K562 (cell line): ENCODE results near the gene OTOR. TPM values are rescaled to one million over a fixed set of nuclear protein-coding genes. Genes with fewer than 3 reads are reported as not detected.

Experiments used
- CBFA2T2 ChIP-seq: fragments of 450-650 bp; conservative IDR thresholded peaks from 2 replicates; pipeline ENCODE4 v1.6.1; 2017; ENCODE audit warnings: mild to moderate bottlenecking
- DDX20 ChIP-seq: fragments of 450-650 bp; IDR thresholded peaks from 2 replicates; pipeline ENCODE4 v1.6.1; 2016; ENCODE audit warnings: missing genetic modification characterization, low read depth, mild to moderate bottlenecking, missing compliant biosample characterization, moderate library complexity
- HDAC2 ChIP-seq: fragments of 450-650 bp; IDR thresholded peaks from 2 replicates; pipeline ENCODE4 v1.6.1; 2016; ENCODE audit warnings: mild to moderate bottlenecking
- MAFG ChIP-seq: fragments of 450-650 bp; conservative IDR thresholded peaks from 2 replicates; pipeline ENCODE4 v1.6.1; 2016; ENCODE audit warnings: missing genetic modification characterization, missing compliant biosample characterization
- NCOR1 ChIP-seq: fragments of 450-650 bp; IDR thresholded peaks from 2 replicates; pipeline ENCODE4 v1.6.1; 2016; ENCODE audit warnings: mild to moderate bottlenecking, moderate library complexity
- OTX1 ChIP-seq: fragments of 450-650 bp; formaldehyde crosslinking; IDR thresholded peaks from 2 replicates; pipeline ENCODE4 v1.4.0; 2022; ENCODE audit warnings: mild to moderate bottlenecking
- POLR2A ChIP-seq: fragments of 450-650 bp; conservative IDR thresholded peaks from 2 replicates; pipeline ENCODE4 v1.6.1; 2016
- PPARD ChIP-seq: fragments of 250-450 bp; sonication (Bioruptor Pico); IDR thresholded peaks from 2 replicates; pipeline ENCODE4 v1.8.0; 2022; ENCODE audit warnings: inconsistent platforms, mild to moderate bottlenecking, moderate library complexity
- RBFOX2 ChIP-seq: fragments of 200-400 bp; formaldehyde crosslinking; IDR thresholded peaks from 2 replicates; pipeline ENCODE4 v1.6.1; 2017; ENCODE audit warnings: low read depth, mild to moderate bottlenecking, low read length, moderate library complexity
- RFX5 ChIP-seq: IDR thresholded peaks from 2 replicates; pipeline ENCODE4 v1.6.1; 2011; ENCODE audit warnings: low read depth, mild to moderate bottlenecking, improper control_type of control experiment, low read length
- SREBF2 ChIP-seq: sonication (generic); formaldehyde crosslinking; IDR thresholded peaks from 2 replicates; pipeline ENCODE4 v1.4.0; 2020; ENCODE audit warnings: mild to moderate bottlenecking, missing genetic modification reagents
- THRA ChIP-seq: fragments of 450-650 bp; IDR thresholded peaks from 2 replicates; pipeline ENCODE4 v1.6.1; 2017; ENCODE audit warnings: mild to moderate bottlenecking, moderate library complexity
- YY1 ChIP-seq, 3 experiments: IDR thresholded peaks; 2 replicates each; pipeline ENCODE4 v1.6.1; 2011; ENCODE audit warnings: low read length in 2 of 3, mild to moderate bottlenecking in 2 of 3, moderate library complexity in 2 of 3, borderline replicate concordance in 1 of 3, control low read depth in 1 of 3, low read depth in 1 of 3; ENCODE audit not compliant: insufficient read depth in 3 of 3, insufficient replicate concordance in 2 of 3, control insufficient read depth in 1 of 3, insufficient read length in 1 of 3; ENCODE audit errors: extremely low read depth in 1 of 3
- ZFP36 ChIP-seq: fragments of 150-350 bp; IDR thresholded peaks from 2 replicates; pipeline ENCODE4 v1.6.1; 2018; ENCODE audit warnings: low read length, low read depth; ENCODE audit not compliant: partially characterized antibody
- ZNF124 ChIP-seq: sonication (generic); formaldehyde crosslinking; IDR thresholded peaks from 2 replicates; pipeline ENCODE4 v1.8.1; 2022; ENCODE audit warnings: missing genetic modification reagents
- ZNF436 ChIP-seq: fragments of 250-450, 450-650 bp; sonication (Bioruptor Pico); formaldehyde crosslinking; IDR thresholded peaks from 2 replicates; pipeline ENCODE4 v1.7.0; 2020; ENCODE audit warnings: mild to moderate bottlenecking
- ZNF79 ChIP-seq: fragments of 250-450 bp; sonication (Bioruptor Pico); IDR thresholded peaks from 2 replicates; pipeline ENCODE4 v1.4.0; 2020; ENCODE audit warnings: low read depth, mild to moderate bottlenecking, moderate library complexity
- polyA plus RNA-seq, 8 experiments: library from polyadenylated mRNA; depleted of rRNA in 4 of 8; stranded (reverse) in 5 of 8; unstranded in 3 of 8; fragments of >200 nt; fragmentation: Nextera tagmentation in 2 of 8; fragmentation: Illumina TruSeq in 1 of 8; extraction: Ambion mirVana in 2 of 8; extraction: Trizol in 1 of 8; gene quantifications; 2 replicates each; pipeline versions ENCODE4 v1.2.1 to v1.2.3, GENCODE V29; 2011 to 2014; ENCODE audit warnings: inconsistent platforms in 1 of 8, missing spikeins in 1 of 8
- total RNA-seq, 7 experiments: library from RNA; depleted of rRNA in 6 of 7; stranded (reverse); fragments of >200 nt in 6 of 7; fragmentation: Illumina TruSeq in 2 of 7; extraction: Trizol in 2 of 7; gene quantifications; 2 replicates each; pipeline versions ENCODE4 v1.2.1 to v1.2.3, GENCODE V29; 2011 to 2021; ENCODE audit warnings: low replicate concordance in 1 of 7
- TF ChIP-seq, protein P1 (sequence below), 2 experiments: fragments of 450-650 bp in 1 of 2; IDR thresholded peaks; 2 replicates each; pipeline ENCODE4 v1.6.1; 2011 to 2017; ENCODE audit warnings: low read depth in 2 of 2, antibody characterized with exemption in 1 of 2, borderline replicate concordance in 1 of 2, low read length in 1 of 2, mild to moderate bottlenecking in 1 of 2, mixed read lengths in 1 of 2; ENCODE audit not compliant: control insufficient read depth in 1 of 2
- TF ChIP-seq, protein P2 (sequence below), 3 experiments: IDR thresholded peaks in 2 of 3; conservative IDR thresholded peaks in 1 of 3; 2 replicates each; pipeline ENCODE4 v1.5.1; 2011 to 2012; ENCODE audit warnings: low read length in 3 of 3, mild to moderate bottlenecking in 3 of 3, control low read depth in 2 of 3, improper control_type of control experiment in 1 of 3, inconsistent platforms in 1 of 3, low read depth in 1 of 3, mixed read lengths in 1 of 3, moderate library complexity in 1 of 3; ENCODE audit not compliant: insufficient read depth in 2 of 3

OTOR gene
- total and polyA plus RNA-seq, 9 of the 15 experiments (the other 6 are each of a cell fraction or from before 2014, with no cell fraction given), result not detected

- TF ChIP-seq MAFG (tag) (no peak), DDX20 (no peak), POLR2A (peak; percentile 89), ZNF436 (CRISPR knock-in tag) (no peak), ZNF79 (no peak), RBFOX2 (peak; percentile 92), ZFP36 (peak; percentile 17), OTX1 (CRISPR knock-in tag) (no peak), NCOR1 (no peak), RFX5 (no peak), CBFA2T2 (no peak), ZNF124 (no peak), PPARD (no peak), SREBF2 (CRISPR knock-in tag) (no peak), THRA (no peak), HDAC2 (peak; percentile 71; the same call in 1 of the 2 replicates), YY1 (IDR thresholded peaks at IDR 0.05; ENCODE audit: borderline replicate concordance in 1 of 3, control insufficient read depth in 1 of 3, extremely low read depth in 1 of 3, insufficient read depth in 3 of 3, insufficient read length in 1 of 3, insufficient replicate concordance in 2 of 3, low read depth in 1 of 3, low read length in 2 of 3) (peak in 2 of 3 experiments; percentile 59 to 80)
- TF ChIP-seq, protein P1, sequence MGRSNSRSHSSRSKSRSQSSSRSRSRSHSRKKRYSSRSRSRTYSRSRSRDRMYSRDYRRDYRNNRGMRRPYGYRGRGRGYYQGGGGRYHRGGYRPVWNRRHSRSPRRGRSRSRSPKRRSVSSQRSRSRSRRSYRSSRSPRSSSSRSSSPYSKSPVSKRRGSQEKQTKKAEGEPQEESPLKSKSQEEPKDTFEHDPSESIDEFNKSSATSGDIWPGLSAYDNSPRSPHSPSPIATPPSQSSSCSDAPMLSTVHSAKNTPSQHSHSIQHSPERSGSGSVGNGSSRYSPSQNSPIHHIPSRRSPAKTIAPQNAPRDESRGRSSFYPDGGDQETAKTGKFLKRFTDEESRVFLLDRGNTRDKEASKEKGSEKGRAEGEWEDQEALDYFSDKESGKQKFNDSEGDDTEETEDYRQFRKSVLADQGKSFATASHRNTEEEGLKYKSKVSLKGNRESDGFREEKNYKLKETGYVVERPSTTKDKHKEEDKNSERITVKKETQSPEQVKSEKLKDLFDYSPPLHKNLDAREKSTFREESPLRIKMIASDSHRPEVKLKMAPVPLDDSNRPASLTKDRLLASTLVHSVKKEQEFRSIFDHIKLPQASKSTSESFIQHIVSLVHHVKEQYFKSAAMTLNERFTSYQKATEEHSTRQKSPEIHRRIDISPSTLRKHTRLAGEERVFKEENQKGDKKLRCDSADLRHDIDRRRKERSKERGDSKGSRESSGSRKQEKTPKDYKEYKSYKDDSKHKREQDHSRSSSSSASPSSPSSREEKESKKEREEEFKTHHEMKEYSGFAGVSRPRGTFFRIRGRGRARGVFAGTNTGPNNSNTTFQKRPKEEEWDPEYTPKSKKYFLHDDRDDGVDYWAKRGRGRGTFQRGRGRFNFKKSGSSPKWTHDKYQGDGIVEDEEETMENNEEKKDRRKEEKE (IDR thresholded peaks at IDR 0.05; ENCODE audit: borderline replicate concordance in 1 of 2, control insufficient read depth in 1 of 2, low read depth in 2 of 2, low read length in 1 of 2), result no peak
- TF ChIP-seq, protein P2, sequence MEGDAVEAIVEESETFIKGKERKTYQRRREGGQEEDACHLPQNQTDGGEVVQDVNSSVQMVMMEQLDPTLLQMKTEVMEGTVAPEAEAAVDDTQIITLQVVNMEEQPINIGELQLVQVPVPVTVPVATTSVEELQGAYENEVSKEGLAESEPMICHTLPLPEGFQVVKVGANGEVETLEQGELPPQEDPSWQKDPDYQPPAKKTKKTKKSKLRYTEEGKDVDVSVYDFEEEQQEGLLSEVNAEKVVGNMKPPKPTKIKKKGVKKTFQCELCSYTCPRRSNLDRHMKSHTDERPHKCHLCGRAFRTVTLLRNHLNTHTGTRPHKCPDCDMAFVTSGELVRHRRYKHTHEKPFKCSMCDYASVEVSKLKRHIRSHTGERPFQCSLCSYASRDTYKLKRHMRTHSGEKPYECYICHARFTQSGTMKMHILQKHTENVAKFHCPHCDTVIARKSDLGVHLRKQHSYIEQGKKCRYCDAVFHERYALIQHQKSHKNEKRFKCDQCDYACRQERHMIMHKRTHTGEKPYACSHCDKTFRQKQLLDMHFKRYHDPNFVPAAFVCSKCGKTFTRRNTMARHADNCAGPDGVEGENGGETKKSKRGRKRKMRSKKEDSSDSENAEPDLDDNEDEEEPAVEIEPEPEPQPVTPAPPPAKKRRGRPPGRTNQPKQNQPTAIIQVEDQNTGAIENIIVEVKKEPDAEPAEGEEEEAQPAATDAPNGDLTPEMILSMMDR (IDR thresholded peaks at IDR 0.05 in 2 of 3, conservative IDR thresholded peaks at IDR 0.05 in 1 of 3; ENCODE audit: insufficient read depth in 2 of 3, low read depth in 1 of 3, low read length in 3 of 3), result no peak
These were observed 18.3 kb upstream of the OTOR start, which contains the start of gene SNRPB2 (continued) for GRCh38 chr20:16729565-16730460.
